Common myeloid progenitor, CD34-positive (primary cell): ENCODE measurements around the gene SAMD11. TPM values are rescaled to one million over a fixed set of nuclear protein-coding genes. Genes with fewer than 3 reads are reported as not detected.
"Not testable (repeated sequence)": the region's sequence is repeated elsewhere in the genome, so short reads cannot be mapped to it uniquely, and the experiment has no call there.

ENCODE experiments used
- CTCF ChIA-PET: fragments of 350-600 bp; sonication (Branson Sonifier 250); formaldehyde crosslinking; loops from one replicate; lab custom pipeline; 2021; ENCODE audit warnings: antibody characterized with exemption; lab: Charles Lee
- POLR2A ChIA-PET: fragments of 350-600 bp; sonication (Branson Sonifier 250); formaldehyde crosslinking; loops from one replicate; lab custom pipeline; 2021; ENCODE audit warnings: antibody characterized with exemption; lab: Charles Lee
- DNase-seq, 3 donors: peaks; one replicate each; pipeline versions ENCODE4 v3.0.0 to v3.0.0-alpha.2; 2013
- H3K27ac ChIP-seq, 2 experiments: 1 replicate in 1 of 2; 2 replicates in 1 of 2; pipeline ENCODE4 v1.7.0; 2013; ENCODE audit warnings: inconsistent platforms in 2 of 2, low read length in 2 of 2, mild to moderate bottlenecking in 2 of 2, low read depth in 1 of 2, moderate library complexity in 1 of 2; ENCODE audit not compliant: severe bottlenecking in 2 of 2, insufficient read depth in 1 of 2, poor library complexity in 1 of 2
- H3K27me3 ChIP-seq, 5 experiments: replicated peaks in 2 of 5; 1 replicate in 3 of 5; 2 replicates in 2 of 5; pipeline versions ENCODE4 v1.6.1 to v1.7.0; 2013; ENCODE audit warnings: low read length in 4 of 5, mild to moderate bottlenecking in 2 of 5, moderate library complexity in 2 of 5, inconsistent platforms in 1 of 5; ENCODE audit not compliant: insufficient read depth in 5 of 5, control insufficient read depth in 4 of 5
- H3K36me3 ChIP-seq, 4 experiments: 1 replicate in 2 of 4; 2 replicates in 2 of 4; pipeline versions ENCODE4 v1.6.1 to v1.7.0; 2013; ENCODE audit warnings: low read length in 3 of 4, control low read depth in 1 of 4, mild to moderate bottlenecking in 1 of 4; ENCODE audit not compliant: control insufficient read depth in 4 of 4, insufficient read depth in 4 of 4
- H3K4me1 ChIP-seq, 4 experiments: 1 replicate in 3 of 4; 2 replicates in 1 of 4; pipeline versions ENCODE4 v1.6.1 to v1.7.1; 2013; ENCODE audit warnings: low read length in 3 of 4, mild to moderate bottlenecking in 3 of 4, control low read depth in 1 of 4, inconsistent platforms in 1 of 4, moderate library complexity in 1 of 4; ENCODE audit not compliant: control insufficient read depth in 4 of 4, insufficient read depth in 4 of 4; ENCODE audit errors: control extremely low read depth in 1 of 4
- H3K4me3 ChIP-seq, 7 experiments: 1 replicate in 4 of 7; 2 replicates in 3 of 7; pipeline versions ENCODE4 v1.5.1 to v1.7.0; 2013; ENCODE audit warnings: mild to moderate bottlenecking in 7 of 7, low read length in 6 of 7, moderate library complexity in 6 of 7, inconsistent platforms in 2 of 7, low read depth in 2 of 7, control low read depth in 1 of 7; ENCODE audit not compliant: insufficient read depth in 4 of 7, control insufficient read depth in 1 of 7; ENCODE audit errors: extremely low read depth in 1 of 7
- H3K9me3 ChIP-seq, 5 experiments: 1 replicate in 4 of 5; 2 replicates in 1 of 5; pipeline versions ENCODE4 v1.6.1 to v1.7.1; 2013; ENCODE audit warnings: low read length in 4 of 5, mild to moderate bottlenecking in 2 of 5, inconsistent platforms in 1 of 5, low read depth in 1 of 5, moderate library complexity in 1 of 5; ENCODE audit not compliant: control insufficient read depth in 4 of 5, insufficient read depth in 2 of 5; ENCODE audit errors: control extremely low read depth in 1 of 5
- WGBS: methylation state at CpG from one replicate; pipeline ENCODE4 v1.1.5; 2013; ENCODE audit not compliant: insufficient coverage; 5-methylcytosine and 5-hydroxymethylcytosine counted together
- polyA plus RNA-seq: library from polyadenylated mRNA; unstranded; fragments of 120-200 nt; gene quantifications from one replicate; pipeline ENCODE4 v1.2.1, GENCODE V29; 2013

Gene SAMD11, protein sequence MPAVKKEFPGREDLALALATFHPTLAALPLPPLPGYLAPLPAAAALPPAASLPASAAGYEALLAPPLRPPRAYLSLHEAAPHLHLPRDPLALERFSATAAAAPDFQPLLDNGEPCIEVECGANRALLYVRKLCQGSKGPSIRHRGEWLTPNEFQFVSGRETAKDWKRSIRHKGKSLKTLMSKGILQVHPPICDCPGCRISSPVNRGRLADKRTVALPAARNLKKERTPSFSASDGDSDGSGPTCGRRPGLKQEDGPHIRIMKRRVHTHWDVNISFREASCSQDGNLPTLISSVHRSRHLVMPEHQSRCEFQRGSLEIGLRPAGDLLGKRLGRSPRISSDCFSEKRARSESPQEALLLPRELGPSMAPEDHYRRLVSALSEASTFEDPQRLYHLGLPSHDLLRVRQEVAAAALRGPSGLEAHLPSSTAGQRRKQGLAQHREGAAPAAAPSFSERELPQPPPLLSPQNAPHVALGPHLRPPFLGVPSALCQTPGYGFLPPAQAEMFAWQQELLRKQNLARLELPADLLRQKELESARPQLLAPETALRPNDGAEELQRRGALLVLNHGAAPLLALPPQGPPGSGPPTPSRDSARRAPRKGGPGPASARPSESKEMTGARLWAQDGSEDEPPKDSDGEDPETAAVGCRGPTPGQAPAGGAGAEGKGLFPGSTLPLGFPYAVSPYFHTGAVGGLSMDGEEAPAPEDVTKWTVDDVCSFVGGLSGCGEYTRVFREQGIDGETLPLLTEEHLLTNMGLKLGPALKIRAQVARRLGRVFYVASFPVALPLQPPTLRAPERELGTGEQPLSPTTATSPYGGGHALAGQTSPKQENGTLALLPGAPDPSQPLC
- polyA plus RNA-seq: 0.20 TPM

DNA sequence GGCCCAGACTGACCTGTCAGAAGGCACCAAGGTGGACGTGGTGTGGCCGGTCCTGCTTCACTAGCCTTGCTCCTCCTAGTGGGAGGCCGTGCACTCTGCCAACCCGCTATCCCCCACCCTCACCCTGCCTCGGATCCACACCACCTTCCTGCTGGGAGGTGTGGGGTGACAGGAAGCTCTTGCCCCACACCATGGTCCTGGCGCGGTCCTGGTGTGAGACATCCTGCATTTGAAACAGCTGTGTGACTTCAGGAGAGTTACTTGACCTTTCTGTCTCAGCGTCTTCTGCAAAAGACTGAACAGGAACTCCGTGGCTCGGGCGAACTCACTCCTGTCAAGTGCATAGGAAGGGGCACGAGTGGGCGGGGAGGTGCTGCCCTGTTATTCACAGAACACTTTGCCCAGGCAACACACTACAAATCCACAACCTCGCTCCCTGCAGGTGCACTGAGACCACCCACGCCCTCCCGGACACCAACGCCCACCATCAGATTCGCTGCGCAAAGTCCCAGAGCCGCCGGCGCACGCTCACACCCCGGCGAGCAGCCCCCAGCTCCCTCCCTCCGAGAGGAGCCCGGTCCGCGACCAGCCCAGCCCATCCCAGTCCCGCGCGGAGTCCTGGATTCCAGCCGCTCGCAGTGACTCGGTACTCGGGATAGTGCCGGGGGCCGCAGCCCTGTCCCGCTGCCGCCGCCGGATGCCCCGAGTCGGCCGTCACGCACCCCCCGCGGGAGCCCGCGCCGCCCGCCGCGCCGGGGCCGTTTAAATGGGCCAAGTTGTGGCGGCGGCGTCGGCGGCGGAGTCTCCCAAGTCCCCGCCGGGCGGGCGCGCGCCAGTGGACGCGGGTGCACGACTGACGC is at the start of gene SAMD11:
Gene SAMD11, plus strand, starts transcription at position 793 of the 860 bp plus-strand sequence. CDS start 509 bp downstream, outside the sequence.
- DNase-seq: peak; percentile 70 to 90 (median 87)
- Histone ChIP-seq H3K27ac (no peak within 1 kb of the TSS), H3K27me3 (peaks cover 0 to 70% (median 20%) of the 10 kb centered on the region in 5 experiments), H3K4me1 (peaks cover 0 to 60% (median 51%) of the 10 kb centered on the region in 4 experiments), H3K4me3 (peak within 1 kb of the TSS in 6 of 7 experiments; percentile 23 to 71 (median 57)), H3K36me3 (no peaks in the 10 kb centered on the region), H3K9me3 (no peaks in the 10 kb centered on the region)
- under 1% methylated on average over 54 of the region's 72 CpGs for WGBS
- ChIA-PET POLR2A (interaction anchor here (0.6 to 1.0 kb wide), 2 partner anchors 13 to 19 kb away, joined by 3 read pairs; no protein-coding TSS in a partner anchor), CTCF (interaction anchor here (0.8 to 3.3 kb wide), 7 partner anchors 8 to 18 kb away, joined by 3 to 15 read pairs (median 3); no protein-coding TSS in a partner anchor)

DNA sequence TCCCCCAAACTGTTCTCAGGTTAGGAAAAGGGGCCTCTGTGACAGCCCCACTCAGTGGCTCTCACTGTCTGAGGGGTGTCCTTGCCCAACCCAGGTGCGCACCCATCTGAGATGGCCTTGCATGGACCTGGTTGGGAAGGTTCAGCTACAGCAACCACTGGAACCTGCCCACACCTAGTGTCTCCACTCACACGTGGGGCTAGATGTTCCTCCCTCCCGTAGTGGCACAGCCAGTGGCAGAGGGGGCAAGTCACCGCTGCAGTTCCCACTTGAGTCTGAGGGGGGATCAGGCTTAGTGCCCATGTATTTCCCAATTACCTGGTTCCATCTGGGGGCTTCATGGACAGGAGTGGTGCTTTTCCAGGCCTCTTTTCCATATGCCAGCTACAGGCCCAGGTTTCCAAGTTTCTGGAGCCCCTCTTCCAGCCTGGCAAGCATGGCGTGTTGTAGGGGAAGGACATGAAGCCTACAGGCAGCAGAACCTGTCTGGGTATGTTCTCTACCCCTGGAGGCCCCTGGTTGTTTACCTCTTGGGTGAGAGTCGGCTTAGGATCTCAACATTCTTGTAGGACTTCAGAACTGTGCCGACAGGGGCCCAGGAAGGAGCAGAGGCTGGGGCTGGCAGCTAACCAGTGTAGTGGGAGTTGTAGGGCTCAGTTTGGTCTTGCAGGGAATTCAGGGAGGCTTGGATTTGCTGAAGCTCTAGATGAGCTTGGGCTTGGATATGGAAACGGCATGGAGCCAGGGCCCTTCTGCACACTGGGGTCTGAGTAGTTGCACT is 47.1 kb upstream of the SAMD11 start:
- H3K27ac ChIP-seq, H3K4me3 ChIP-seq, H3K4me1 ChIP-seq, H3K36me3 ChIP-seq, POLR2A ChIA-PET, H3K9me3 ChIP-seq, H3K27me3 ChIP-seq, DNase-seq: not testable (repeated sequence)
- CTCF ChIA-PET: interaction anchor here (1.6 kb wide), 1 partner anchor 8 kb away, joined by 3 read pairs; no protein-coding TSS in a partner anchor
- 82% methylated on average over 7 of the region's 8 CpGs for WGBS

DNA sequence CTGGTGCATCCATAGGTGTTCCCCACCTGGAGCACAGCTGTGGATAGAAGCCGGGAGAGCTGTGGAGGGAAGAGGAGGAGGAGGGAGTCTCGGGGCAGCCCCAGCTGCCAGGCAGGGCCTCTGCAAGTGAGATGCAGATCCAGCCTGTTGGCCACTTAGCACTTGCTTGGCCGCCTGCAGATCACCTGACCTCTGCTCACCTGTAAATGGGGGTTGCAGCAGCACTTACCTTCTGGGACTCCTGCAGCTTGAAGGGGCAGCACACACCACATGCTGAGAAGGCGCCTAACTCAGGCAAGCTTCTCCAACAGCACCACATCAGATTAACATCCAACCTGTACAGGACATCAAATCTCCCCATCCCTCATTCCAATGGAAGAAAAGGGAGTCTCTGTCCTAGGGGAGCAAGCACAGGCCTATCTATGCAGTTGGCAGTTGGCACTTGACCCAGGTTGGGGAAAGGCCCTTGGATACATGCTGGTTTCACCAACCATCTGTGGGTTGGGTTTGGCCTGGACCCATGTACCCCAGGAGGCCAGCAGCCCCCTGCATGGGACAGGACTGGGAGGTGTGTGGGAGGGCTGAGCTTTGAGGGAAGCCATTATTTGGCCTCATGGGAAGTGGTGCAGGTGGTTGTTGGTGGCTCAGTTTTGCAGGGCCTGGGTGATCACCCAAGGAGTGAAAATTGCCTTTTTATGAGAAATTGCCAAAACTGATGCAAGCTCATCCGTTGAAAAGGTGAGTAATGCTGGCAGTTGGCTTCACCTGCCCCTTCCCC is 46.3 kb upstream of the SAMD11 start:
- H3K27ac ChIP-seq, H3K36me3 ChIP-seq, POLR2A ChIA-PET, H3K4me3 ChIP-seq, H3K27me3 ChIP-seq, H3K4me1 ChIP-seq, DNase-seq, H3K9me3 ChIP-seq: not testable (repeated sequence)
- WGBS: 98% methylated on average over 4 of the region's 5 CpGs
- CTCF ChIA-PET: interaction anchor here (1.6 kb wide), 2 partner anchors 8 kb away, joined by 3 to 4 read pairs; no protein-coding TSS in a partner anchor

DNA sequence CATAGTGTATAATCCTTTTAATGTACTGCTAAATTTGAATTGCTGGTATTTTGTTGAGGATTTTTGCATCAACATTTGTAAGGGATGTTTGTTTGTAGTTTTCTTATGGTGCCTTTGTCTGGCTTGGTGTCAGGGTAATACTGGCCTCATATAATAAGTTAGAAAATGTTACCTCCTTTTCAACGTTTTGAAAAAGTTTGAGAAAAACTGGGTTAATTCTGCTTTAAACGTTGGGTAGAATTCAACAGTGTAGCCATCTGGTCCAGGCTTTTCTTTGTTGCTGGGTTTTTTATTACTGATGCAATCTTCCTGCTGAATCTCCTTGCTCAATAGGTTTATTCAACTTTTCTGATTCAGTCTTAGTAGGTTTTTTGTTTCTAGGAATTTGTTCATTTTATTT is 43.2 kb upstream of the SAMD11 start:
- H3K27ac ChIP-seq, DNase-seq, H3K9me3 ChIP-seq, H3K36me3 ChIP-seq, H3K27me3 ChIP-seq, H3K4me1 ChIP-seq, H3K4me3 ChIP-seq, CTCF ChIA-PET: not testable (repeated sequence)
- no CpG with 5 or more reads among the region's 2 CpGs for WGBS
- POLR2A ChIA-PET: interaction anchor here (0.5 kb wide), 1 partner anchor 8 kb away, joined by 7 read pairs; no protein-coding TSS in a partner anchor

DNA sequence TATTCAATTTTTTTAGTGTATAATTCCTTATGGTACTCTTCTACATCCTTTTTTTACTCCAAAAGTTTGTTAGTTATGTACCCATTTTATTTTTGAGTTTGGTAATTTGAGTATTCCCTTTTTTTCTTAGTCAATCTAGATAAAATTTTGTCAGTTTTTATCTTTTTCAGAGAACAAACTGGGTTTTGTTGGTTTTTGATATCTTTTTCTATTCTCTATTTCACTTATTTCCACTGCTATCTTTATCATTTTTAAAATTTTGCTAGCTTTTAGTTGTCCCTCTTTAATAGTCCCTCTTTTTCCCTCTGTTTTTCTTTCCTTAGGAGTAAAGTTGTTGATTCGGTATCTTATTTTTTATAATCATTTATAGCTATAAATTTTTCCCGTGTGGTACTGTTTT is 42.8 kb upstream of the SAMD11 start:
- H3K9me3 ChIP-seq, CTCF ChIA-PET, H3K4me3 ChIP-seq, H3K27ac ChIP-seq, H3K27me3 ChIP-seq, H3K4me1 ChIP-seq, H3K36me3 ChIP-seq, DNase-seq: not testable (repeated sequence)
- WGBS: no CpG with 5 or more reads among the region's 2 CpGs
- POLR2A ChIA-PET: interaction anchor here (0.5 kb wide), 1 partner anchor 8 kb away, joined by 7 read pairs; no protein-coding TSS in a partner anchor
